ENCODE results near the gene TRAPPC14. TPM values are rescaled to one million over a fixed set of nuclear protein-coding genes. Genes with fewer than 3 reads are reported as not detected.

TRAPPC14 gene
- total and polyA plus RNA-seq, 2 of the 13 experiments (the other 11 are each of a cell fraction or from before 2014, with no cell fraction given), result 4.7 to 9.6 TPM

- TF ChIP-seq TRAFD1 (CRISPR knock-in tag; IDR thresholded peaks at IDR 0.05; ENCODE audit: borderline replicate concordance), result no peak
- TF ChIP-seq, protein P1, sequence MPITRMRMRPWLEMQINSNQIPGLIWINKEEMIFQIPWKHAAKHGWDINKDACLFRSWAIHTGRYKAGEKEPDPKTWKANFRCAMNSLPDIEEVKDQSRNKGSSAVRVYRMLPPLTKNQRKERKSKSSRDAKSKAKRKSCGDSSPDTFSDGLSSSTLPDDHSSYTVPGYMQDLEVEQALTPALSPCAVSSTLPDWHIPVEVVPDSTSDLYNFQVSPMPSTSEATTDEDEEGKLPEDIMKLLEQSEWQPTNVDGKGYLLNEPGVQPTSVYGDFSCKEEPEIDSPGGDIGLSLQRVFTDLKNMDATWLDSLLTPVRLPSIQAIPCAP (CRISPR knock-in tag; IDR thresholded peaks at IDR 0.05; ENCODE audit: low read depth), result no peak
- no peak; the same call in 1 of the 2 replicates for TF ChIP-seq FOXJ3 (CRISPR knock-in tag; IDR thresholded peaks at IDR 0.05; ENCODE audit: borderline replicate concordance)
- TF ChIP-seq, protein P2, sequence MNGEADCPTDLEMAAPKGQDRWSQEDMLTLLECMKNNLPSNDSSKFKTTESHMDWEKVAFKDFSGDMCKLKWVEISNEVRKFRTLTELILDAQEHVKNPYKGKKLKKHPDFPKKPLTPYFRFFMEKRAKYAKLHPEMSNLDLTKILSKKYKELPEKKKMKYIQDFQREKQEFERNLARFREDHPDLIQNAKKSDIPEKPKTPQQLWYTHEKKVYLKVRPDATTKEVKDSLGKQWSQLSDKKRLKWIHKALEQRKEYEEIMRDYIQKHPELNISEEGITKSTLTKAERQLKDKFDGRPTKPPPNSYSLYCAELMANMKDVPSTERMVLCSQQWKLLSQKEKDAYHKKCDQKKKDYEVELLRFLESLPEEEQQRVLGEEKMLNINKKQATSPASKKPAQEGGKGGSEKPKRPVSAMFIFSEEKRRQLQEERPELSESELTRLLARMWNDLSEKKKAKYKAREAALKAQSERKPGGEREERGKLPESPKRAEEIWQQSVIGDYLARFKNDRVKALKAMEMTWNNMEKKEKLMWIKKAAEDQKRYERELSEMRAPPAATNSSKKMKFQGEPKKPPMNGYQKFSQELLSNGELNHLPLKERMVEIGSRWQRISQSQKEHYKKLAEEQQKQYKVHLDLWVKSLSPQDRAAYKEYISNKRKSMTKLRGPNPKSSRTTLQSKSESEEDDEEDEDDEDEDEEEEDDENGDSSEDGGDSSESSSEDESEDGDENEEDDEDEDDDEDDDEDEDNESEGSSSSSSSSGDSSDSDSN (CRISPR knock-in tag; IDR thresholded peaks at IDR 0.05), result peak; percentile 56
- peak; percentile 64; the same call in 1 of the 2 replicates for TF ChIP-seq ZNF224 (CRISPR knock-in tag; IDR thresholded peaks at IDR 0.05)
- TF ChIP-seq TAF15 (IDR thresholded peaks at IDR 0.05; ENCODE audit: low read depth, low read length, poor library complexity, severe bottlenecking), result no peak
- TF ChIP-seq HNRNPLL (IDR thresholded peaks at IDR 0.05; ENCODE audit: low read depth, low read length, poor library complexity, severe bottlenecking), result peak; percentile 44
- TF ChIP-seq, protein P3, sequence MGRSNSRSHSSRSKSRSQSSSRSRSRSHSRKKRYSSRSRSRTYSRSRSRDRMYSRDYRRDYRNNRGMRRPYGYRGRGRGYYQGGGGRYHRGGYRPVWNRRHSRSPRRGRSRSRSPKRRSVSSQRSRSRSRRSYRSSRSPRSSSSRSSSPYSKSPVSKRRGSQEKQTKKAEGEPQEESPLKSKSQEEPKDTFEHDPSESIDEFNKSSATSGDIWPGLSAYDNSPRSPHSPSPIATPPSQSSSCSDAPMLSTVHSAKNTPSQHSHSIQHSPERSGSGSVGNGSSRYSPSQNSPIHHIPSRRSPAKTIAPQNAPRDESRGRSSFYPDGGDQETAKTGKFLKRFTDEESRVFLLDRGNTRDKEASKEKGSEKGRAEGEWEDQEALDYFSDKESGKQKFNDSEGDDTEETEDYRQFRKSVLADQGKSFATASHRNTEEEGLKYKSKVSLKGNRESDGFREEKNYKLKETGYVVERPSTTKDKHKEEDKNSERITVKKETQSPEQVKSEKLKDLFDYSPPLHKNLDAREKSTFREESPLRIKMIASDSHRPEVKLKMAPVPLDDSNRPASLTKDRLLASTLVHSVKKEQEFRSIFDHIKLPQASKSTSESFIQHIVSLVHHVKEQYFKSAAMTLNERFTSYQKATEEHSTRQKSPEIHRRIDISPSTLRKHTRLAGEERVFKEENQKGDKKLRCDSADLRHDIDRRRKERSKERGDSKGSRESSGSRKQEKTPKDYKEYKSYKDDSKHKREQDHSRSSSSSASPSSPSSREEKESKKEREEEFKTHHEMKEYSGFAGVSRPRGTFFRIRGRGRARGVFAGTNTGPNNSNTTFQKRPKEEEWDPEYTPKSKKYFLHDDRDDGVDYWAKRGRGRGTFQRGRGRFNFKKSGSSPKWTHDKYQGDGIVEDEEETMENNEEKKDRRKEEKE (IDR thresholded peaks at IDR 0.05), result no peak
- TF ChIP-seq NR2C2 (CRISPR knock-in tag; IDR thresholded peaks at IDR 0.05; ENCODE audit: borderline replicate concordance), result no peak; the same call in 1 of the 2 replicates
- TF ChIP-seq ZNF777 (CRISPR knock-in tag; IDR thresholded peaks at IDR 0.05), result peak; percentile 57
- no peak for TF ChIP-seq BCL6 (CRISPR knock-in tag; IDR thresholded peaks at IDR 0.05)
- no peak; the same call in 1 of the 2 replicates for TF ChIP-seq ZNF563 (CRISPR knock-in tag; IDR thresholded peaks at IDR 0.05)
- TF ChIP-seq, protein P4, sequence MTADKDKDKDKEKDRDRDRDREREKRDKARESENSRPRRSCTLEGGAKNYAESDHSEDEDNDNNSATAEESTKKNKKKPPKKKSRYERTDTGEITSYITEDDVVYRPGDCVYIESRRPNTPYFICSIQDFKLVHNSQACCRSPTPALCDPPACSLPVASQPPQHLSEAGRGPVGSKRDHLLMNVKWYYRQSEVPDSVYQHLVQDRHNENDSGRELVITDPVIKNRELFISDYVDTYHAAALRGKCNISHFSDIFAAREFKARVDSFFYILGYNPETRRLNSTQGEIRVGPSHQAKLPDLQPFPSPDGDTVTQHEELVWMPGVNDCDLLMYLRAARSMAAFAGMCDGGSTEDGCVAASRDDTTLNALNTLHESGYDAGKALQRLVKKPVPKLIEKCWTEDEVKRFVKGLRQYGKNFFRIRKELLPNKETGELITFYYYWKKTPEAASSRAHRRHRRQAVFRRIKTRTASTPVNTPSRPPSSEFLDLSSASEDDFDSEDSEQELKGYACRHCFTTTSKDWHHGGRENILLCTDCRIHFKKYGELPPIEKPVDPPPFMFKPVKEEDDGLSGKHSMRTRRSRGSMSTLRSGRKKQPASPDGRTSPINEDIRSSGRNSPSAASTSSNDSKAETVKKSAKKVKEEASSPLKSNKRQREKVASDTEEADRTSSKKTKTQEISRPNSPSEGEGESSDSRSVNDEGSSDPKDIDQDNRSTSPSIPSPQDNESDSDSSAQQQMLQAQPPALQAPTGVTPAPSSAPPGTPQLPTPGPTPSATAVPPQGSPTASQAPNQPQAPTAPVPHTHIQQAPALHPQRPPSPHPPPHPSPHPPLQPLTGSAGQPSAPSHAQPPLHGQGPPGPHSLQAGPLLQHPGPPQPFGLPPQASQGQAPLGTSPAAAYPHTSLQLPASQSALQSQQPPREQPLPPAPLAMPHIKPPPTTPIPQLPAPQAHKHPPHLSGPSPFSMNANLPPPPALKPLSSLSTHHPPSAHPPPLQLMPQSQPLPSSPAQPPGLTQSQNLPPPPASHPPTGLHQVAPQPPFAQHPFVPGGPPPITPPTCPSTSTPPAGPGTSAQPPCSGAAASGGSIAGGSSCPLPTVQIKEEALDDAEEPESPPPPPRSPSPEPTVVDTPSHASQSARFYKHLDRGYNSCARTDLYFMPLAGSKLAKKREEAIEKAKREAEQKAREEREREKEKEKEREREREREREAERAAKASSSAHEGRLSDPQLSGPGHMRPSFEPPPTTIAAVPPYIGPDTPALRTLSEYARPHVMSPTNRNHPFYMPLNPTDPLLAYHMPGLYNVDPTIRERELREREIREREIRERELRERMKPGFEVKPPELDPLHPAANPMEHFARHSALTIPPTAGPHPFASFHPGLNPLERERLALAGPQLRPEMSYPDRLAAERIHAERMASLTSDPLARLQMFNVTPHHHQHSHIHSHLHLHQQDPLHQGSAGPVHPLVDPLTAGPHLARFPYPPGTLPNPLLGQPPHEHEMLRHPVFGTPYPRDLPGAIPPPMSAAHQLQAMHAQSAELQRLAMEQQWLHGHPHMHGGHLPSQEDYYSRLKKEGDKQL (CRISPR knock-in tag; IDR thresholded peaks at IDR 0.05; ENCODE audit: low read depth), result no peak
These were observed 39.2 kb downstream of the TRAPPC14 start, which contains the start of the genes CNPY4 and TAF6 (continued) for GRCh38 chr7:100119072-100119969.

Data from HepG2 (cell line).